ENCODE results near the gene PRM2.

Gene PRM2

DNA sequence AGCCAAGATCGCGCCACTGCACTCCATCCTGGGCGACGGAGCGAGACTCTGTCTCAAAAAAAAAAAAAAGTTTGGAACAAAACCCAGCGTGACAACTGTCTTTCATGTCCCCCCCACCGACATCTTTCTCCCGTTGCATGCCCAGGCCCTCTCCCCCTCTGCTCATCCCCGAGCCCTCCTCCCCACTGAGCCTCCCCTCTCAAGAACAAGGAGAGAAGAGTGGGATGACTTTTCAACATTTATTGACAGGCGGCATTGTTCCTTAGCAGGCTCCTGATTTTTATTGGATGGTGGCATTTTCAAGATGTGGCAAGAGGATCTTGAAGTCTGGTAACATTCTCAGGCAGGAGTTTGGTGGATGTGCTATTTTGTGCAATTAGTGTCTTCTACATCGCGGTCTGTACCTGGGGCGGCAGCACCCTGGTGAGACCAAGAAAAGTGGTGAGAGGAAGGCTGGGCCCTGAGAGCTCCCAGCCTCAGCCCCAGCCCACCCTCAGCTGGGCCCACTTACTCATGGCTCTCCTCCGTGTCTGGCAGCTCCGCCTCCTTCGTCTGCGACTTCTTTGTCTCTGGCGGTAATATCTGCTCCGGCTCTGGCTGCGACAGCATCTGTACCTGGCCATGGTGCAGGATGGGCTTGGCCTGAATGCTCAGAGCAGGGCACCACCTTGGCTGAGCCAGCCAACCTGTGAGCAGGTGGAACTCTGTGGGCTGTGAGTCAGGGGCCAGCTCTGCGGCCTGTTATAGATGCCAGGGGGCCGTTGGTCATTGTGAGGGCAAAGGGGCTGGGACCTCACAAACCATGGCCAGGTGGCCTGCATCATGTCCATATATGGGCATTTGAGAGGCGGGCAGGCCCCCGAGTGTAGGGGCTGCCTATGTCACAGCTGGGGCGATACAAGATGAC, 4.6 kb upstream of the PRM2 start, which contains the start of gene PRM1:
Gene PRM1 (minus strand): TSS at position 715 of the 907 bp plus-strand sequence. CDS start 92 bp downstream, at position 623.
- TF ChIP-seq, protein P1, sequence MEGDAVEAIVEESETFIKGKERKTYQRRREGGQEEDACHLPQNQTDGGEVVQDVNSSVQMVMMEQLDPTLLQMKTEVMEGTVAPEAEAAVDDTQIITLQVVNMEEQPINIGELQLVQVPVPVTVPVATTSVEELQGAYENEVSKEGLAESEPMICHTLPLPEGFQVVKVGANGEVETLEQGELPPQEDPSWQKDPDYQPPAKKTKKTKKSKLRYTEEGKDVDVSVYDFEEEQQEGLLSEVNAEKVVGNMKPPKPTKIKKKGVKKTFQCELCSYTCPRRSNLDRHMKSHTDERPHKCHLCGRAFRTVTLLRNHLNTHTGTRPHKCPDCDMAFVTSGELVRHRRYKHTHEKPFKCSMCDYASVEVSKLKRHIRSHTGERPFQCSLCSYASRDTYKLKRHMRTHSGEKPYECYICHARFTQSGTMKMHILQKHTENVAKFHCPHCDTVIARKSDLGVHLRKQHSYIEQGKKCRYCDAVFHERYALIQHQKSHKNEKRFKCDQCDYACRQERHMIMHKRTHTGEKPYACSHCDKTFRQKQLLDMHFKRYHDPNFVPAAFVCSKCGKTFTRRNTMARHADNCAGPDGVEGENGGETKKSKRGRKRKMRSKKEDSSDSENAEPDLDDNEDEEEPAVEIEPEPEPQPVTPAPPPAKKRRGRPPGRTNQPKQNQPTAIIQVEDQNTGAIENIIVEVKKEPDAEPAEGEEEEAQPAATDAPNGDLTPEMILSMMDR (IDR thresholded peaks at IDR 0.05; ENCODE audit: low read depth, low read length), result no peak
- H3K4me3 ChIP-seq (ENCODE audit: low read depth, low read length), result no peak within 1 kb of the TSS

DNA sequence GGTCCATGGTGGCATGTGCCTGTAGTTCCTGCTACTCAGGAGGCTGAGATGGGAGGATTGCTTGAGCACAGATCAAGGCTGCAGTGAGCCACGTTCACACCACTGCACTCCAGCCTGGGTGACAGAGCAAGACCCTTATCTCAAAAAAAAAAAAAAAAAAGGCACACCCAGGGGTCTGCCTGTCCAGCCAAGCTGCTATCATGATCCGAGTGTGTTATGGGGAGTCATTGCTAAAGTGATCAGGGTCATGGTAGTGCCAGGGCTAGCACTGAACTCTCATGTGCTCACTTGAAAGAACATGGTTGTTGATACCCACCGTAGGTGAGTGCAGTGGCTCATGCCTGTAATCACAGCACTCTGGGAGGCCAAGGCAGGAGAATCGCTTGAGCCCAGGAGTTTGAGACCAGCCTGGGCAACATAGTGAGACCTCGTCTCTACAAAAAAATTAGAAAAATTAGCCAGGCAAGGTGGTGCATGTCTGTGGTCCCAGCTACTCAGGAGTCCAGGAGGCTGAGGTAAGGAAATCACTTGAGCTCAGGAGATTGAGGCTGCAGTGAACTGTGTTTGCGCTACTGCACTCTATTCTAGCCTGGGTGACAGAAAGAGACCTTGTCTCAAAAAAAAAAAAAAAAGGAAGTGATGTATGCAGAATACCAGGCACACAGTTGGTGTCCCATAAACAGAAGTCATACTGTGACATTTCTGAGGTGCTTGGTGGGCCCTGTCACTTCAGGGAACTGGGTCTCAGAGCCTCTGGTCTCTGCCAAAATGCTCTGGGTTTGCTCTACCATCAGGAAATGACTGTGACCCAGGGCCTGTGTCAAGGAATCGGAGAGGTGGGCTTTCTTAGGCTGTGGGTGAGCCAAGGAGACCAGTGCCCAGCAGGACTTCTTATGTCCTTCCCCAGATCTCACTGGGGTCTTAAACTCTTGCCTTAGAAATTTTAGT, 2.7 kb upstream of the PRM2 start:
- no peak overlapping the region for H3K4me3 ChIP-seq (ENCODE audit: low read depth, low read length)
- TF ChIP-seq, protein P1 (IDR thresholded peaks at IDR 0.05; ENCODE audit: low read depth, low read length), result no peak

DNA sequence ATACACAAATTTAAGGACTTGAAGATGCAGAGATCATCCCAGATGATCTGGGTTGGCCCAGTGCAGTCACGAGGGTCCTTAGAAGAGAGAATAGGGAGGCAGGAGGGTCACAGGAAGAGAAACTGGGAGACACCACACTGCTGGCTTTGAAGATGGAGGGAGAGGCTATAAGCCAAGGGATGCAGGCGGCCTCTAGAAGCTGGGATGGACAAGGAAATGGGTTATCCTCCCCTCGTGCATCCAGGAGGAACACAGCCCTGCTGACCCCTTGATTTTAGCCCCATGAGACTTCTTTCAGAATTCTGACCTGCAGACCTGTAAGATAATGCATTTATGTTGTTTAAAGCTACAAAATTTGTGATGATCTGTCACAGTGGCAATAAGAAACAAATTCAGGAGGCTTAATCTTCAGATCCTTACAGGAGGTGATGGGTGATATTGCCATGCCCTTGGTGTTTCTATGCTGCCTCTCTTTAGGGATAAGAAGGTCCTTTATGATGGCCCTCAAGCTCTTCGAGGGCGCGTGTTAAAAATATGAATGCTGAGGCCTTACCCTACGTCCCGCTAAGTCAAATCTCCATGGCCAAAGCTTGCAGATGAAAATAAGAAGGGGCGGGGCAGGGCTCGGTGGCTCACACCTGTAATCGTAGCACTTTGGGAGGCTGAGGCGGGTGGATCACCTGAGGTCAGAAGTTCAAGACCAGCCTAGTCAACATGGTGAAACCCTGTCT, 1.5 kb upstream of the PRM2 start:
- H3K4me3 ChIP-seq (ENCODE audit: low read depth, low read length), result no peak overlapping the region
- TF ChIP-seq, protein P1 (IDR thresholded peaks at IDR 0.05; ENCODE audit: low read depth, low read length), result no peak

DNA sequence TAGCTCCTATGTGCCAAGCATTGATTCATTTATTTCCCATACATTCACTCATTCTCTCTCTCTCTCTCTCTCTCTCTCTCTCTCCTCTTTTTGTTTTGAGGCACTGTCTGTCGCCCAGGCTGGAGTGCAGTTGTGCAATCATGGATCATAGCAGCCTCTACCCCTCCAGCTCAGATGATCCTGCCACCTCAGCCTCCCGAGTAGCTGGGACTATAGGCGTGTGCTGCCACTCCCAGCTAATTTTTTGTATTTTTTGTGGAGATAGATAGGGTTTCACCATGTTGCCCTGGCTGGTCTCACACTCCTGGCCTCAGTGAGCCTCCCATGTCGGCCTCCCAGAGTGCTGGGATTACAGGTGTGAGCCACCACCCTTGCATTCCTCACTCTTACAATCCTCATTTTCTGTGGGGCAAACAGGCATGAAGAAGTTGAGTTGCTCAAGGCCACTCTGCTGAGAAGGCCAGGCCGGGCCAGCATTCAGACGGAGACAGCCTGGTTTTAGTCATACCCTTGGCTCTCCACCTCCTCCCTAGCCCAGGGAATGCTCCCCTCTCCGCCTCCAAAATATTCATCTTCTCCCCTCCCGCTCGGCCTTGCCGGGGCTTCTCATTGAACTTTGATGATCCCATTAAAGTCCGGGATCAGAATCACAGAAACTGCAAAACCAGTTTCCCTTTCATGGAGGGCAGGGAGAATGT, 765 bp upstream of the PRM2 start:
- TF ChIP-seq, protein P1 (IDR thresholded peaks at IDR 0.05; ENCODE audit: low read depth, low read length), result no peak
- H3K4me3 ChIP-seq (ENCODE audit: low read depth, low read length), result no peak overlapping the region

DNA sequence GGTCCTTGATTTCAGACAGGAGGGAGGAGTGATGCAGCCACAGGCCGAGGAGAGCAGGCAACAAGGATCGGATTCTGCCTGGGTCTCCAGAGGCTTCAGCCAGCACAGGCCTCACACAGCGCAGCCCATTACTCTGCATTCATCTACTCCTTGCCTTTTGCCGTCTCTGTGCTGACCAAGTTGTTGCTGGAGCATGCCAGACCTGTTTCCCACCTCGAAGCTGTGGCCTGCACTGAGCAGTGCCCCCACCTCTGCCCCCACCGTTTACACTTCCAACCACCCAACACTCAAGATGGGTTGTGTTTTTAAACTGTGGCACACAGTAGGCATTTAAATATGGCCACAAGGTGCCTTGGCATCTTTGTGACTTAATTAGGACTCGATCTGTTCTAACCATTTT, 1.3 kb downstream of the PRM2 start:
- TF ChIP-seq, protein P1 (IDR thresholded peaks at IDR 0.05; ENCODE audit: low read depth, low read length), result no peak

DNA sequence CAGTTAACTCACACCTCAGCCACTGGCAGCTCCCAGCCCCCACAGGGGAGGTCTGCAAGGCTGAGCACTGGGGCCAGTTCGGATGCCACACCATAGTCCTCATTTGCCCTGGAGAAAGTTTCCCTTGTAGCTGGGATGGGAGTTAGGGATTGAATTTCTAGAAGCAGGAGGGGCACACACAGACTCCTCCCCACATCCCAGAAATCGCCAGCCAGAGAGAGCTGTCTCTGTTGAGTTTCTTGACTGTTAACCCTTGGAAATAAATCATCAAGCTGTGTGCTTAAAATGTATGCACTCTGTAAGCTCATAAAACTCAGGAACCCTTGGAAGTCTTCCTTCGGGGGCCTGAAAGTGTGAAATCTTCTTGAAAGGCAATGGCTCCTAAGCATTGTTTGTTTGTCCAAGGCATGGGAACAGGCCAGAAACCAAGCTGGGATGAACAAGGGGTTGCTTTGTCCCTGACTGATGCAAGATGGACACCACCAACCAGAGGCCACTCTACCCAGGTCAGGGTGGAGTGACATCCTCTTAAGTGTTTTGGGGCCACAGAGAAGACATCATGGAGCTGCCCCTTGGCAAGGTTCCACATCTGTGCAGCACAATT, 2.5 kb downstream of the PRM2 start:
- no peak overlapping the region for H3K4me3 ChIP-seq (ENCODE audit: low read depth, low read length)
- TF ChIP-seq, protein P1 (IDR thresholded peaks at IDR 0.05; ENCODE audit: low read depth, low read length), result no peak

More for the DNA sequence above, 1.3 kb downstream of the PRM2 start:
- no peak overlapping the region for H3K4me3 ChIP-seq (ENCODE audit: low read depth, low read length)

Data from WI38 (cell line).